Endothelial cell of umbilical vein (primary cell): Measurements from ENCODE around the gene SQSTM1. TPM values are rescaled to one million over a fixed set of nuclear protein-coding genes. Genes with fewer than 3 reads are reported as not detected.
A peak's percentile ranks its signal among the peaks of the same experiment; 100 is the strongest.

ENCODE experiments used
- BruUV-seq: library from RNA; stranded (reverse); fragments of 400-500 nt; replicated peaks from 2 replicates; lab custom pipeline; 2021; lab: Mats Ljungman, UMichigan
- CTCF ChIA-PET: fragments of 300-600, 350-600 bp; sonication (Branson Sonifier 250); formaldehyde crosslinking; loops from one replicate; lab custom pipeline; 2021; ENCODE audit warnings: antibody characterized with exemption, inconsistent platforms; lab: Charles Lee
- POLR2A ChIA-PET: fragments of 300-600, 350-600 bp; sonication (Branson Sonifier 250); formaldehyde crosslinking; loops from one replicate; lab custom pipeline; 2021; ENCODE audit warnings: antibody characterized with exemption, inconsistent platforms; lab: Charles Lee
- DNase-seq: peaks from one replicate; pipeline ENCODE4 v3.0.0-alpha.2; 2011; ENCODE audit warnings: low read depth, low spot score
- FAIRE-seq: peaks from 2 replicates; lab custom pipeline; 2011; peaks lifted over from hg19 to GRCh38; lab: Jason Lieb, UNC
- H2AFZ ChIP-seq: 2 replicates; pipeline ENCODE4 v1.6.0; 2012; ENCODE audit warnings: low read depth, low read length, control low read depth, inconsistent platforms
- H3K27ac ChIP-seq: 2 replicates; pipeline ENCODE4 v1.5.1; 2011; ENCODE audit warnings: low read depth, mild to moderate bottlenecking, control low read depth, low read length, moderate library complexity; ENCODE audit not compliant: insufficient read depth
- H3K27me3 ChIP-seq, 2 experiments: 2 replicates each; pipeline versions ENCODE4 v1.6.0 to v1.6.1; 2011; ENCODE audit warnings: low read length in 2 of 2, mixed read lengths in 1 of 2; ENCODE audit not compliant: control insufficient read depth in 2 of 2, insufficient read depth in 2 of 2
- H3K36me3 ChIP-seq, 2 experiments: 2 replicates in 1 of 2; 3 replicates in 1 of 2; pipeline ENCODE4 v1.5.1; 2011; ENCODE audit warnings: low read length in 2 of 2, mild to moderate bottlenecking in 1 of 2, moderate library complexity in 1 of 2; ENCODE audit not compliant: control insufficient read depth in 2 of 2, insufficient read depth in 2 of 2; ENCODE audit errors: extremely low read depth in 1 of 2
- H3K4me1 ChIP-seq: 3 replicates; pipeline ENCODE4 v1.5.1; 2011; ENCODE audit warnings: mild to moderate bottlenecking, low read length; ENCODE audit not compliant: control insufficient read depth, insufficient read depth; ENCODE audit errors: extremely low read depth
- H3K4me2 ChIP-seq: 2 replicates; pipeline ENCODE4 v1.6.1; 2011; ENCODE audit warnings: low read length, control low read depth, mixed read lengths; ENCODE audit not compliant: insufficient read depth
- H3K4me3 ChIP-seq, 3 experiments: fragments of 200-600 bp in 1 of 3; sonication (generic), shearing (Covaris generic) in 1 of 3; replicated peaks in 1 of 3; 2 replicates each; pipeline ENCODE4 v1.5.1; 2011 to 2016; ENCODE audit warnings: control low read depth in 3 of 3, low read length in 3 of 3, mild to moderate bottlenecking in 2 of 3, inconsistent platforms in 1 of 3, low read depth in 1 of 3, moderate library complexity in 1 of 3; ENCODE audit not compliant: insufficient read depth in 1 of 3
- H3K79me2 ChIP-seq: 2 replicates; pipeline ENCODE4 v1.6.0; 2012; ENCODE audit warnings: low read length, inconsistent platforms; ENCODE audit not compliant: control insufficient read depth, insufficient read depth
- H3K9ac ChIP-seq: replicated peaks from 2 replicates; pipeline ENCODE3; 2011; ENCODE audit warnings: low read length, control low read depth; ENCODE audit not compliant: insufficient read depth; ENCODE audit errors: extremely low read depth
- H3K9me1 ChIP-seq: replicated peaks from 3 replicates; pipeline ENCODE4 v1.6.0; 2011; ENCODE audit warnings: mild to moderate bottlenecking, low read length; ENCODE audit not compliant: control insufficient read depth, insufficient read depth; ENCODE audit errors: extremely low read depth
- H3K9me3 ChIP-seq: replicated peaks from 2 replicates; pipeline ENCODE4 v1.5.1; 2012; ENCODE audit warnings: low read length, inconsistent platforms; ENCODE audit not compliant: control insufficient read depth, insufficient read depth
- H4K20me1 ChIP-seq: replicated peaks from 2 replicates; pipeline ENCODE3; 2011; ENCODE audit warnings: mild to moderate bottlenecking, low read length; ENCODE audit not compliant: control insufficient read depth, insufficient read depth; ENCODE audit errors: extremely low read depth
- EZH2 ChIP-seq: IDR thresholded peaks from 2 replicates; pipeline ENCODE4 v1.6.1; 2012; ENCODE audit warnings: borderline replicate concordance, low read depth, mild to moderate bottlenecking, moderate library complexity, low read length, inconsistent platforms; ENCODE audit not compliant: severe bottlenecking
- FOS ChIP-seq: IDR thresholded peaks from 2 replicates; pipeline ENCODE4 v1.6.1; 2011; ENCODE audit warnings: mild to moderate bottlenecking, low read length, moderate library complexity, borderline replicate concordance; ENCODE audit not compliant: insufficient read depth
- GATA2 ChIP-seq: IDR thresholded peaks from 2 replicates; pipeline ENCODE4 v1.7.0; 2011; ENCODE audit warnings: low read depth, mild to moderate bottlenecking, moderate library complexity, mixed read lengths, low read length; ENCODE audit not compliant: insufficient read length, insufficient read depth
- JUN ChIP-seq: IDR thresholded peaks from 2 replicates; pipeline ENCODE4 v1.6.1; 2011; ENCODE audit warnings: borderline replicate concordance, low read depth; ENCODE audit not compliant: insufficient read length, insufficient read depth
- MYC ChIP-seq: IDR thresholded peaks from one replicate; pipeline ENCODE4 v1.6.1; 2011; ENCODE audit warnings: mild to moderate bottlenecking, low read depth, low read length
- POLR2A ChIP-seq: IDR thresholded peaks from 2 replicates; pipeline ENCODE4 v1.6.1; 2012; ENCODE audit warnings: low read depth, mild to moderate bottlenecking, control low read depth, low read length
- POLR2AphosphoS5 ChIP-seq: IDR thresholded peaks from 2 replicates; pipeline ENCODE4 v1.6.1; 2012; ENCODE audit warnings: low read depth, mild to moderate bottlenecking, control low read depth, low read length, moderate library complexity; ENCODE audit not compliant: insufficient read depth
- dilution Hi-C: fragments of 300-500 bp; cut with MboI; formaldehyde crosslinking; loops from one replicate; pipeline ENCODE4 v1.15.0; 2019; ENCODE audit warnings: low sequenced_read_pairs; ENCODE audit not compliant: extremely low pct_ligation_motif_present
- intact Hi-C: fragments of 100-400 bp; cut with micrococcal nuclease; formaldehyde crosslinking; loops from one replicate; pipeline ENCODE4 v1.10.0; 2022
- polyA plus RNA-seq, 4 experiments: library from polyadenylated mRNA; depleted of rRNA in 3 of 4; stranded (reverse) in 3 of 4; unstranded in 1 of 4; fragments of >200 nt; gene quantifications; 2 replicates each; pipeline versions ENCODE4 v1.2.1 to v1.2.3, GENCODE V29; 2011 to 2012; ENCODE audit warnings: missing spikeins in 1 of 4
- total RNA-seq: library from RNA; stranded (reverse); gene quantifications from 2 replicates; pipeline ENCODE4 v1.2.3, GENCODE V29; 2021
- TF ChIP-seq, protein P1 (sequence below): IDR thresholded peaks from 2 replicates; pipeline ENCODE4 v1.6.1; 2011; ENCODE audit not compliant: insufficient read depth, insufficient read length
- TF ChIP-seq, protein P2 (sequence below), 2 donors: IDR thresholded peaks; 1 replicate in 1 of 2; 2 replicates in 1 of 2; pipeline ENCODE4 v1.5.1; 2011; ENCODE audit warnings: low read length in 2 of 2, mild to moderate bottlenecking in 2 of 2, moderate library complexity in 2 of 2, control low read depth in 1 of 2, inconsistent platforms in 1 of 2, low read depth in 1 of 2; ENCODE audit not compliant: insufficient read depth in 1 of 2; ENCODE audit errors: extremely low read depth in 1 of 2

SQSTM1 gene
- total and polyA plus RNA-seq, 2 donors (not counting 3 experiments of a cell fraction or from before 2014, with no cell fraction given), result 302 to 346 TPM

GRCh38 chr5:179803651-179804554, 16.8 kb upstream of the SQSTM1 start:
- TF ChIP-seq JUN (no peak), POLR2A (no peak), FOS (peak; percentile 23)
- TF ChIP-seq, protein P1, sequence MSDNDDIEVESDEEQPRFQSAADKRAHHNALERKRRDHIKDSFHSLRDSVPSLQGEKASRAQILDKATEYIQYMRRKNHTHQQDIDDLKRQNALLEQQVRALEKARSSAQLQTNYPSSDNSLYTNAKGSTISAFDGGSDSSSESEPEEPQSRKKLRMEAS, result no peak
- Histone ChIP-seq H3K4me2 (no peak overlapping the region), H3K9me1 (no peaks in the 10 kb centered on the region), H3K27ac (no peak overlapping the region), H3K27me3 (no peaks in the 10 kb centered on the region), H3K9ac (no peak overlapping the region), H2AFZ (no peak overlapping the region), H3K9me3 (no peaks in the 10 kb centered on the region), H3K79me2 (peaks cover 33% of the 10 kb centered on the region), H4K20me1 (no peaks in the 10 kb centered on the region), H3K4me1 (peaks cover 23% of the 10 kb centered on the region), H3K36me3 (peaks cover 5 to 28% of the 10 kb centered on the region in 2 experiments), H3K4me3 (no peak overlapping the region)
- DNase-seq (peak; percentile 37), FAIRE-seq (no peak)
- ChIA-PET POLR2A (interaction anchor here (2.5 kb wide), 1 partner anchor 17 kb away, joined by 8 read pairs; the partner anchor contains the start of gene SQSTM1), CTCF (interaction anchor here (0.7 kb wide), 1 partner anchor 41 kb away, joined by 4 read pairs; no protein-coding TSS in a partner anchor)
- dilution Hi-C loops, result no loop called here
- BruUV-seq, result no TSS peak
- intact Hi-C loops, result loop anchor here (1.0 to 5.0 kb wide), 3 partner anchors 54 to 268 kb away; partner anchors contain the start of genes MRNIP, RNF130 and TBC1D9B

GRCh38 chr5:179804555-179804947, 16.2 kb upstream of the SQSTM1 start:
- no peak overlapping the region for H2AFZ ChIP-seq
- TF ChIP-seq FOS (no peak), GATA2 (no peak), MYC (no peak), POLR2AphosphoS5 (no peak), JUN (no peak), EZH2 (no peak)
- TF ChIP-seq, protein P1, result no peak
- TF ChIP-seq, protein P2, sequence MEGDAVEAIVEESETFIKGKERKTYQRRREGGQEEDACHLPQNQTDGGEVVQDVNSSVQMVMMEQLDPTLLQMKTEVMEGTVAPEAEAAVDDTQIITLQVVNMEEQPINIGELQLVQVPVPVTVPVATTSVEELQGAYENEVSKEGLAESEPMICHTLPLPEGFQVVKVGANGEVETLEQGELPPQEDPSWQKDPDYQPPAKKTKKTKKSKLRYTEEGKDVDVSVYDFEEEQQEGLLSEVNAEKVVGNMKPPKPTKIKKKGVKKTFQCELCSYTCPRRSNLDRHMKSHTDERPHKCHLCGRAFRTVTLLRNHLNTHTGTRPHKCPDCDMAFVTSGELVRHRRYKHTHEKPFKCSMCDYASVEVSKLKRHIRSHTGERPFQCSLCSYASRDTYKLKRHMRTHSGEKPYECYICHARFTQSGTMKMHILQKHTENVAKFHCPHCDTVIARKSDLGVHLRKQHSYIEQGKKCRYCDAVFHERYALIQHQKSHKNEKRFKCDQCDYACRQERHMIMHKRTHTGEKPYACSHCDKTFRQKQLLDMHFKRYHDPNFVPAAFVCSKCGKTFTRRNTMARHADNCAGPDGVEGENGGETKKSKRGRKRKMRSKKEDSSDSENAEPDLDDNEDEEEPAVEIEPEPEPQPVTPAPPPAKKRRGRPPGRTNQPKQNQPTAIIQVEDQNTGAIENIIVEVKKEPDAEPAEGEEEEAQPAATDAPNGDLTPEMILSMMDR (IDR thresholded peaks at IDR 0.05; ENCODE audit: extremely low read depth in 1 of 2, insufficient read depth in 1 of 2, low read depth in 1 of 2, low read length in 2 of 2), result no peak
- CTCF ChIA-PET, result no interaction called here
- POLR2A ChIA-PET, result no interaction called here
- no peaks in the 10 kb centered on the region for H3K9me3 ChIP-seq
- intact Hi-C loops (loop anchor here (1.0 to 5.0 kb wide), 2 partner anchors 54 to 268 kb away; partner anchors contain the start of genes MRNIP and RNF130), dilution Hi-C loops (no loop called here)
- DNase-seq (no peak), FAIRE-seq (no peak)
- peaks cover 33% of the 10 kb centered on the region for H3K79me2 ChIP-seq
- no TSS peak for BruUV-seq
- H3K27ac ChIP-seq, result no peak overlapping the region
- no peaks in the 10 kb centered on the region for H3K27me3 ChIP-seq
- H3K9me1 ChIP-seq, result no peaks in the 10 kb centered on the region
- H3K4me1 ChIP-seq, result peaks cover 23% of the 10 kb centered on the region
- no peaks in the 10 kb centered on the region for H4K20me1 ChIP-seq
- no peak overlapping the region for H3K9ac ChIP-seq
- peaks cover 3 to 22% of the 10 kb centered on the region in 2 experiments for H3K36me3 ChIP-seq
- peak overlapping the region in 1 of 3 experiments; percentile 5 for H3K4me3 ChIP-seq
- peak overlapping the region; percentile 71 for H3K4me2 ChIP-seq
